ENCODE data around the gene OR52A1.
"Not testable (repeated sequence)": the region's sequence is repeated elsewhere in the genome, so short reads cannot be mapped to it uniquely, and the experiment has no call there.

Gene OR52A1

GRCh38 chr11:5154657-5155056 is at the start of gene OR52A1:
Gene OR52A1, minus strand, starts transcription at chr11:5154757. Its CDS starts 2,388 bp downstream, at chr11:5152369.
- DNase-seq = no peak

DNA sequence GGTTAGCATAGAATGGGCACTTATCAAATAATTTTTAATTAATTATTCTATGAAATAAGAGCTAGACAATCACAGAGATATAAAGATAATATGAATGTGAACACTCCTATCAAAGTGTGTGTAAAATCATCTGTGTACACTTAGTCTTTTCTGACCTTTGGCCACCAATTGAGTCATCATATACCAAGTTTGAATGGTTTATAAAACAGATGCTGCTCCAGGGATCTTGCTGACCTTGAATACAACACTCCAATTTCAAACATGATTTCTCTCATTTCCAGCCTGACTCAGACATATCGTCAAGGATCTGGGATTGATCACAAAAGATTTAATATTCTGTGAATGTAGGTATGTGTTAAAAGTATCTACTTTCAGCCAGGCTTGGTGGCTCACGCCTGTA is 48.8 kb upstream of the OR52A1 start:
- DNase-seq = no peak

- DNase-seq = no peak
Observed at GRCh38 chr11:5200582-5200981, 46.0 kb upstream of the OR52A1 start, which contains the start of gene OR51V1. Gene OR51V1, minus strand, starts transcription at chr11:5200682. Its CDS starts 0 bp downstream, at chr11:5200682.

- no peak for DNase-seq
Observed at GRCh38 chr11:5198285-5198684, 43.7 kb upstream of the OR52A1 start.

GRCh38 chr11:5197536-5197935 is 43.0 kb upstream of the OR52A1 start:
- no peak for DNase-seq

DNA sequence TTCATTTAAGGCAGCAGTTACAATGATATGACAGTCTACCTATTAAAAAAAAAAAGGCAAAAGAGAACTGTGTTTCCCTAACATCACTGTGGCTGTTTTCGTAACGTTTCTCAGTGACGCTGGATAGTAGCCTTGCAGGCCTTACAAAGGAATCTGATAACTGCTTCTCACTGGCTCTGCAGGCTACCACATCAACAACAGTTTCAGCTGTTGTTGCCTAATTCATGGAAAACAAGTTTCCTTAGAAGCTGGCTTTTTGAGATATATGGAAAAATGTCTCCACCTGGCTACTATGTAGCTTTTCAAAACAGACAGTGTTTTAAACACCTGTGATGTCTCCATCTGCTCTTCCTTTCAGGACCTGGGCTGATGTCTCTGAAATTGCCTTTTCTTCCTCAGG is 42.2 kb upstream of the OR52A1 start:
- DNase-seq = no peak

DNA sequence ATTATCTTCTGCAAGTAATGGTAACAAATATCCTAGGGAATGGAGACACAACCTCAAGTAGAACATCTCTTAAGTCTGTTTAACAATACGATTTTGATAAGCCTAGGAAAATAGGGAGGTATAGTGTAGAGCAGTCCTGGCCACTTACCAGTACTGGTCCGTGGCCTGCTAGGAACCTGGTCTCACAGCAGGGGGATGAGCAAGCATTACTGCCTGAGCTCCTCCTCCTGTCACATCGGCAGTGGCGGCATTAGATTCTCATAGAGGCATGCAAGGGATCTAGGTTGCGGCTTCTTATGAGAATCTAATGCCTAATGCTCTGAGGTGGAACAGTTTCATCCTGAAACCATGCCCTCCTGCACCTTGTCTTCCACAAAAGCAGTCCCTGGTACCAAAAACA is 41.5 kb upstream of the OR52A1 start:
- no peak for DNase-seq

DNA sequence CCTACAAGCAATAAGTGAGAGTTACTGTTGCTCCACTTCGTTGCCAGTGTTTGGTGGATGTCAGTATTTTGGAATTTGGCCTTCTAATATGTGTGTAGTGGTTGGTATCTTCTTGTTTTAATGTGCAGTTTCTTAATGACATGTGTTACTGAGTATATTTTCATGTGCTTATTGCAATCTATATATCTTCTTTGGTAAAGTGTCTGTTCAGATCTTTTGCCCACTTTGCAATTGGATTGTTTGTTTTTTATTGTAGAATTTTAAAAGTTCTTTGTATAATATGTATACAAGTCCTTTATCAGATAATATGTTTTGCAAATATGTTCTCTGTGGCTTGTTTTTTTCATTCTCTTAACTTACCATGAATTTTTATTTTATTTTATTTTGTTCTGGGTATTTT is 38.2 kb upstream of the OR52A1 start:
- no peak for DNase-seq

DNA sequence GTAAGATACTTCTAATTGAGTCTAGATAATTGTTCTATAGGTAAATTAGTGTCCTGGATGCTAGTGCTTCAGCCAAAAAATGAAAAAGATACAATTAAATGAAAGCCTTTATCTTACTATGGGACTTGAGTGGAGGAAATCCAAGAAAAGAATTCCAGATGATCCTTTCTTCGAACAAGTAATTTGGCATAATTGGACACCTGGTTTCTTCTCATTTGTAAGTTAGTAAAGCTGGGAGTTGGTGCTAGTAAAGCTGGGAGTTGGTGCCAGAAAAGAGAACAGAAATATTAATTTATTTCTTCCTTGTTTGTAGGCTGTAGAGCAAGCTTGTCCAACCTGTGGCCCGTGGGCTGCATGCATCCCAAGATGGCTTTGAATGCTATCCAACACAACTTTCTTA is 33.6 kb upstream of the OR52A1 start:
- no peak for DNase-seq

DNA sequence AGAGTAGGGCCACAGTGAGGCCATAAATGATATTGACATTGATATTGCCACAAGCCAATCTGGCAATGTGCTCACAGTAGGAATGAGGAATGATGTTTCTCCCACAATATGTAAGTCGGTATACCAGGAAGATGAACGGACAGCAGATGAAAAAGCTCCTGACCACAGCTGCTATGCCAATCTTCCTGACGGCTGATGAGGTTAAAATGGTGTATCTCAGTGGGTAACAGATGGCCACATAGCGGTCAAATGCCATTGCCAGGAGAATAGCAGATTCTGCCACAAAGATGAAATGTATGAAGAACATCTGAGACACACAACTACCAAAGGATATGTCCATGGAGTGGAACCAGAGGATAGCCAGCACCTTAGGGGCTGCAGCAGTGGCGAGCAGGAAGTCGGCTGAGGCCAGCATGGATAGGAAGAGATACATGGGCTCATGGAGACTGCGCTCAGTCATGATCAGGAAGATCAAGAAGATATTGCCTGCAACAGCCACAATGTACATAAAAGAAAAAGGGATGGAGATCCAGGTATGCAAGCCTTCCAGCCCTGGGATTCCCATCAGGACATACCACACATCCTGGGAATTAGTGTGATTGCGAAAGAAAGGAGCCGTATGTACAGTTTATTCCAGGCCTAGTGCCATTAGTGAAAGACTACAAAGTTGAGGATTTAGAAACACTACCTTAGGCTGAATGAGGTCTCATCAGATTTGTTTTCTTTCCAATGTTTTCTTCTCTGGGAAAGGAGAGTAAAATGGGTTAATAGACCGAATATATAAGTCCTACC is 23.7 kb upstream of the OR52A1 start:
- no peak for DNase-seq

DNA sequence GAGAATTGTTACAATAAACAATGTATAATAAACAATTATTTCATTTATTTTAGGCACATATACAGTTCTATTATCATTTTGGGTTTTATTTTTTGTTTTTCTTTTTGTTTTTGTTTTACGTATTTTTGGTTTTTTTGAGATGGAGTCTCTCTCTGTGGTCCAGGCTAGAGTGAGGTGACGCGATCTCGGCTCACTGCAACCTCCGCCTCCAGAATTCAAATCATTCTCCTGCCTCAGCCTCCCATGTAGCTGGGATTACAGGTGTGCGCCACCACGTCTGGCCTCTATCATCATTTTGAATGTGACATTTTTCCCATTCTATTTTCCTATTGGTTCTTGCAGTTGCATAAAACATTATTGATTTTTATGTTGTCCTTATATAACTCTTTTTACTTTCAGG is 20.4 kb upstream of the OR52A1 start:
- no peak for DNase-seq

GRCh38 chr11:5171856-5172255 is 17.3 kb upstream of the OR52A1 start:
- no peak for DNase-seq

DNA sequence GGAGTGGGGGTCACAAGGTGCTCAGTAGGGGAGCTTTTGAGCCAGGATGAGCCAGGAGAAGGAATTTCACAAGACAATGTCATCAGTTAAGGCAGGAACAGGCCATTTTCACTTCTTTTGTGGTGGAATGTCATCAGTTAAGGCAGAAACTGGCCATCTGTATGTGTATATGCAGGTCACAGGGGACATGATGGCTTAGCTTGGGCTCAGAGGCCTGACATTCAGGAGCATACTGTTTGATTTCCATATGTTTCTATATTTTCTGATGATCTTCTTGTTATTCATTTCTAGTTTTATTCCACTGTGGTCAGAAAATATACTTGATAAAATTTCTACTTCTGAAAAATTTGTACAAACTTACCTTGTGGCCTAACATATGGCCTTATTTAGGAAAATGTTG is 11.3 kb upstream of the OR52A1 start:
- DNase-seq = not testable (repeated sequence)

DNA sequence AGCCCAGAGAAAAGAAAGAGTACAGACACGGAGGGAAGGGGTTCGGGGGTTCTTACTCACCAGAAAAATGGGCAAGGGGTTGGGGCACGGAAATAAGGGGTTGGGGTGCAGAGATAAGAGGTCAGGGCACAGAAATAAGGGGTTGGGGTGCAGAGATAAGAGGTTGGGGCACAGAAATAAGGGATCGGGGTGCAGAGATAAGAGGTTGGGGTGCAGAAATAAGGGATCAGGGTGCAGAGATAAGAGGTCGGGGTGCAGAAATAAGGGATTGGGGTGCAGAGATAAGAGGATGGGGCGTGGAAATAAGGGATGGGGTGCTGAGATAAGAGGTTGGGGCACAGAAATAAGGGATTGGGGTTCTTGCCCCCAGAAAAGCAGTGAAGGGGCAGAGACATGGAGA is 10.2 kb upstream of the OR52A1 start:
- DNase-seq = not testable (repeated sequence)

GRCh38 chr11:5161045-5161444 is 6.5 kb upstream of the OR52A1 start:
- DNase-seq = not testable (repeated sequence)

GRCh38 chr11:5160217-5160616 is 5.7 kb upstream of the OR52A1 start:
- not testable (repeated sequence) for DNase-seq

DNA sequence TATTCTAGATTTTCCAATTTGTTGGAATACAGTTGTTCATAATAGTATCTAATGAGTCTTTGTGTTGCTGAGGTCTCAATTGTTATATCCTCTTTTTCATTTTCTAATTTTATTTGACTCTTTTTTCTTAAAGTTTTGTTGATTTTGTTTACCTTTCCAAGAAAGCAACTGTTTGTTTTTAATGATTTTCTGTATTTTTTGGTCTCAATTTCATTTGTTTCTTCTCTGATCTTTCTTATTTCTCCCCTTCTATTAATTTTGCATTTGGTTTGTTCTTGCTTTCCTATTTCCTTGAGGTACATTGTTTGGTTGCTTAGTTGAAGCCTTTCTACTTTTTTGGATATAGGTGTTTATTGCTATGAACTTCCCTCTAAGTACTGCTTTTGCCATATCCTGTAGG is 5.2 kb upstream of the OR52A1 start:
- DNase-seq = no peak

- DNase-seq = no peak
Observed at GRCh38 chr11:5153574-5154431, 754 bp downstream of the OR52A1 start.

DNA sequence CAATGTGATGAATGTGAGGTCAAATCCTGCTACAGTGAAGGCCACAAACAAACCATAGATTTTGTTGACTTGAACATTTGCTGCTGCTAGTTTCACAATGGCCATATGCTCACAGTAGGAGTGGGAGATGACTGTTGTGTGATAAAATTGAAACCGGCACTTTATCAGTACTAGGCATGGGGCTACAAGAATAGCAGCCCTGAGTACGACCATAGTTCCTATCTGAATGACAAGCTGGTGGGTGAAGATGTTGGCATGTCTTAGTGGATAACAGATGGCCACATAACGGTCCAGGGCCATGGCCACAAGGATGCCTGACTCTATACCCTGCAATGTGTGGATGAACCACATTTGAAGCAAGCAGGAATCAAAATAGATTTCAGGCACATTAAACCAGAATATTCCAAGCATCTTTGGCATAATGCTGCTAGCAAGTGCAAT is 2.8 kb downstream of the OR52A1 start:
- DNase-seq = no peak

GRCh38 chr11:5144206-5144605 is 10.4 kb downstream of the OR52A1 start:
- not testable (repeated sequence) for DNase-seq

GRCh38 chr11:5137996-5138395 is 16.6 kb downstream of the OR52A1 start, which contains the start of gene OR52A5:
Gene OR52A5, minus strand, starts transcription at chr11:5138356. Its CDS starts 5,714 bp downstream, at chr11:5132642.
- DNase-seq = no peak

DNA sequence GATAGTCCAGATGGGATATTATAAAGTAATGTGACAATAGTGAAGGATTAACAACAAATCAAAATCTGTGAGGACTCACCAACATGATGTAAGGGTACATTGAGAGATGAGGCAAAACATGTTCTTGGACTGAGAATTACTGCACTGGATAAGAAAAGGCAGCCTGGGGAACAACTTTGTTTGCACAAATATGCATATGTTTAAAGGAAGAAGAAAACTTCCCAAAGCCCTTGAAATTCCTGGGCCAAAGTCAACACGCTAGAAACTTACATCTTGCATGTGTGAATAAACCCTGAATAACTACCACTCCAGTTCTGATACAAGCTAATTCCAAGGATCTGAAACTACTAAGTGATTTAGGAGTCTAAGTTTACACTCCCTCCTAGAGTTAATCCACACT is 17.5 kb downstream of the OR52A1 start:
- no peak for DNase-seq

- no peak for DNase-seq
Observed at GRCh38 chr11:5136261-5136660, 18.3 kb downstream of the OR52A1 start.
